ENCODE measurements around the gene FYB1. TPM values are rescaled to one million over a fixed set of nuclear protein-coding genes. Genes with fewer than 3 reads are reported as not detected.

FYB1 gene
- total and polyA plus RNA-seq, 4 experiments from 2014 or later, result 184 to 596 (median 493) TPM

GRCh38 chr5:39116344-39117170, 102.8 kb downstream of the FYB1 start:
- no peak for DNase-seq
- Mint-ChIP-seq H3K27ac (peak overlapping the region; percentile 45 to 76 (median 53)), H3K4me1 (peaks cover 16 to 39% (median 23%) of the 10 kb centered on the region in 4 donors), H3K36me3 (peaks cover 69 to 74% of the 10 kb centered on the region in 2 donors), H3K9me3 (no peaks in the 10 kb centered on the region), H3K4me3 (no peak overlapping the region), H3K27me3 (no peaks in the 10 kb centered on the region)
- POLR2A ChIA-PET (ENCODE audit: partially characterized antibody), result no interaction called here
- Histone ChIP-seq H3K4me1 (ENCODE audit: insufficient read depth, low read length) (peaks cover 26% of the 10 kb centered on the region), H3K4me3 (ENCODE audit: low read length in 2 of 2) (no peak overlapping the region), H3K36me3 (ENCODE audit: insufficient read depth, low read length) (peaks cover 78% of the 10 kb centered on the region), H3K9me3 (ENCODE audit: control insufficient read depth in 1 of 2, low read length in 2 of 2) (no peaks in the 10 kb centered on the region), H3K27me3 (ENCODE audit: insufficient read depth, low read length) (no peaks in the 10 kb centered on the region), H3K27ac (ENCODE audit: low read depth, low read length) (no peak overlapping the region)
- CTCF ChIA-PET (ENCODE audit: partially characterized antibody), result interaction anchor here (0.6 to 2.3 kb wide), 7 partner anchors 11 to 431 kb away, joined by 3 to 7 read pairs (median 5); no protein-coding TSS in a partner anchor
- intact Hi-C loops (cut with micrococcal nuclease), result loop anchor here (2.0 kb wide), 1 partner anchor 14 kb away; no protein-coding TSS in a partner anchor

GRCh38 chr5:39115644-39116343, 103.6 kb downstream of the FYB1 start:
- no peaks in the 10 kb centered on the region for H3K27me3 ChIP-seq (ENCODE audit: insufficient read depth, low read length)
- Mint-ChIP-seq H3K36me3 (peaks cover 64 to 73% of the 10 kb centered on the region in 2 donors), H3K9me3 (no peaks in the 10 kb centered on the region), H3K4me1 (peaks cover 16 to 39% (median 23%) of the 10 kb centered on the region in 4 donors), H3K27me3 (no peaks in the 10 kb centered on the region), H3K27ac (peak overlapping the region; percentile 24 to 76 (median 53)), H3K4me3 (no peak overlapping the region)
- H3K36me3 ChIP-seq (ENCODE audit: insufficient read depth, low read length), result peaks cover 76% of the 10 kb centered on the region
- peaks cover 26% of the 10 kb centered on the region for H3K4me1 ChIP-seq (ENCODE audit: insufficient read depth, low read length)
- ChIA-PET POLR2A (ENCODE audit: partially characterized antibody) (no interaction called here), CTCF (ENCODE audit: partially characterized antibody) (interaction anchor here (1.4 to 2.3 kb wide), 4 partner anchors 10 to 167 kb away, joined by 5 to 7 read pairs (median 6); no protein-coding TSS in a partner anchor)
- H3K9me3 ChIP-seq (ENCODE audit: control insufficient read depth in 1 of 2, low read length in 2 of 2), result no peaks in the 10 kb centered on the region
- intact Hi-C loops (cut with micrococcal nuclease), result loop anchor here (2.0 kb wide), 1 partner anchor 15 kb away; no protein-coding TSS in a partner anchor
- no peak overlapping the region for H3K4me3 ChIP-seq (ENCODE audit: low read length in 2 of 2)
- no peak for DNase-seq
- H3K27ac ChIP-seq (ENCODE audit: low read depth, low read length), result peak overlapping the region; percentile 25

- Histone ChIP-seq H3K9me3 (ENCODE audit: control insufficient read depth in 1 of 2, low read length in 2 of 2) (no peaks in the 10 kb centered on the region), H3K27me3 (ENCODE audit: insufficient read depth, low read length) (no peaks in the 10 kb centered on the region), H3K4me3 (ENCODE audit: low read length in 2 of 2) (no peak overlapping the region), H3K36me3 (ENCODE audit: insufficient read depth, low read length) (peaks cover 82% of the 10 kb centered on the region), H3K4me1 (ENCODE audit: insufficient read depth, low read length) (peaks cover 26% of the 10 kb centered on the region), H3K27ac (ENCODE audit: low read depth, low read length) (no peak overlapping the region)
- Mint-ChIP-seq H3K9me3 (no peaks in the 10 kb centered on the region), H3K27ac (peak overlapping the region in 2 of 7 donors; percentile 22 to 37), H3K4me1 (peaks cover 19 to 39% (median 27%) of the 10 kb centered on the region in 4 donors), H3K4me3 (peak overlapping the region in 1 of 8 donors; percentile 11), H3K27me3 (no peaks in the 10 kb centered on the region), H3K36me3 (peaks cover 71 to 80% of the 10 kb centered on the region in 2 donors)
- ChIA-PET CTCF (ENCODE audit: partially characterized antibody) (interaction anchor here (1.6 kb wide), 1 partner anchor 103 kb away, joined by 4 read pairs; no protein-coding TSS in a partner anchor), POLR2A (ENCODE audit: partially characterized antibody) (no interaction called here)
- intact Hi-C loops (cut with micrococcal nuclease), result no loop called here
- DNase-seq, result no peak
Measured at GRCh38 chr5:39114155-39114554, 105.2 kb downstream of the FYB1 start.

GRCh38 chr5:39113354-39113953, 105.9 kb downstream of the FYB1 start:
- H3K4me1 ChIP-seq (ENCODE audit: insufficient read depth, low read length), result peaks cover 26% of the 10 kb centered on the region
- ChIA-PET POLR2A (ENCODE audit: partially characterized antibody) (no interaction called here), CTCF (ENCODE audit: partially characterized antibody) (interaction anchor here (1.3 kb wide), 1 partner anchor 104 kb away, joined by 5 read pairs; no protein-coding TSS in a partner anchor)
- no peak overlapping the region for H3K4me3 ChIP-seq (ENCODE audit: low read length in 2 of 2)
- H3K9me3 ChIP-seq (ENCODE audit: control insufficient read depth in 1 of 2, low read length in 2 of 2), result no peaks in the 10 kb centered on the region
- H3K27me3 ChIP-seq (ENCODE audit: insufficient read depth, low read length), result no peaks in the 10 kb centered on the region
- Mint-ChIP-seq H3K4me3 (no peak overlapping the region), H3K36me3 (peaks cover 75 to 83% of the 10 kb centered on the region in 2 donors), H3K4me1 (peaks cover 19 to 39% (median 30%) of the 10 kb centered on the region in 4 donors), H3K27me3 (no peaks in the 10 kb centered on the region), H3K27ac (no peak overlapping the region), H3K9me3 (no peaks in the 10 kb centered on the region)
- intact Hi-C loops (cut with micrococcal nuclease), result no loop called here
- H3K27ac ChIP-seq (ENCODE audit: low read depth, low read length), result no peak overlapping the region
- peaks cover 81% of the 10 kb centered on the region for H3K36me3 ChIP-seq (ENCODE audit: insufficient read depth, low read length)
- DNase-seq, result no peak

GRCh38 chr5:39109606-39110005, 109.8 kb downstream of the FYB1 start:
- H3K4me3 Mint-ChIP-seq, result no peak overlapping the region
- H3K36me3 Mint-ChIP-seq, result peaks cover 63 to 66% of the 10 kb centered on the region in 2 donors
- POLR2A ChIA-PET (ENCODE audit: partially characterized antibody), result no interaction called here
- Histone ChIP-seq H3K4me3 (ENCODE audit: low read length in 2 of 2) (no peak overlapping the region), H3K27me3 (ENCODE audit: insufficient read depth, low read length) (no peaks in the 10 kb centered on the region), H3K9me3 (ENCODE audit: control insufficient read depth in 1 of 2, low read length in 2 of 2) (no peaks in the 10 kb centered on the region), H3K36me3 (ENCODE audit: insufficient read depth, low read length) (peaks cover 57% of the 10 kb centered on the region), H3K27ac (ENCODE audit: low read depth, low read length) (no peak overlapping the region), H3K4me1 (ENCODE audit: insufficient read depth, low read length) (no peaks in the 10 kb centered on the region)
- peaks cover 9 to 13% (median 10%) of the 10 kb centered on the region in 4 donors for H3K4me1 Mint-ChIP-seq
- H3K27ac Mint-ChIP-seq, result peak overlapping the region in 2 of 7 donors; percentile 52 to 78
- intact Hi-C loops (cut with micrococcal nuclease), result no loop called here
- H3K27me3 Mint-ChIP-seq, result no peaks in the 10 kb centered on the region
- DNase-seq, result no peak
- CTCF ChIA-PET (ENCODE audit: partially characterized antibody), result interaction anchor here (1.8 kb wide), 1 partner anchor 28 kb away, joined by 4 read pairs; no protein-coding TSS in a partner anchor
- no peaks in the 10 kb centered on the region for H3K9me3 Mint-ChIP-seq

- peak overlapping the region in 4 of 7 donors; percentile 19 to 59 (median 48) for H3K27ac Mint-ChIP-seq
- H3K4me1 Mint-ChIP-seq, result peaks cover 9 to 18% (median 11%) of the 10 kb centered on the region in 4 donors
- no peaks in the 10 kb centered on the region for H3K9me3 Mint-ChIP-seq
- peaks cover 55% of the 10 kb centered on the region for H3K36me3 ChIP-seq (ENCODE audit: insufficient read depth, low read length)
- intact Hi-C loops (cut with micrococcal nuclease), result no loop called here
- H3K27me3 Mint-ChIP-seq, result no peaks in the 10 kb centered on the region
- H3K4me3 ChIP-seq (ENCODE audit: low read length in 2 of 2), result no peak overlapping the region
- H3K27me3 ChIP-seq (ENCODE audit: insufficient read depth, low read length), result no peaks in the 10 kb centered on the region
- no peak overlapping the region for H3K4me3 Mint-ChIP-seq
- CTCF ChIA-PET (ENCODE audit: partially characterized antibody), result interaction anchor here (1.8 kb wide), 1 partner anchor 28 kb away, joined by 4 read pairs; no protein-coding TSS in a partner anchor
- no peak overlapping the region for H3K27ac ChIP-seq (ENCODE audit: low read depth, low read length)
- POLR2A ChIA-PET (ENCODE audit: partially characterized antibody), result no interaction called here
- no peaks in the 10 kb centered on the region for H3K9me3 ChIP-seq (ENCODE audit: control insufficient read depth in 1 of 2, low read length in 2 of 2)
- no peak for DNase-seq
- no peaks in the 10 kb centered on the region for H3K4me1 ChIP-seq (ENCODE audit: insufficient read depth, low read length)
- H3K36me3 Mint-ChIP-seq, result peaks cover 63 to 66% of the 10 kb centered on the region in 2 donors
Measured at GRCh38 chr5:39108987-39109386, 110.4 kb downstream of the FYB1 start.
